Loucy (cell line): Measurements from ENCODE around the gene TBC1D26.

Experiments used
- CTCF ChIP-seq: fragments of 200-600 bp; sonication (generic); conservative IDR thresholded peaks from 2 replicates; pipeline ENCODE4 v1.5.1; 2014; ENCODE audit warnings: mild to moderate bottlenecking, antibody characterized with exemption, low read length
- EZH2phosphoT487 ChIP-seq: fragments of 200-600 bp; IDR thresholded peaks from 2 replicates; pipeline ENCODE4 v1.6.1; 2018; ENCODE audit warnings: antibody characterized with exemption, mild to moderate bottlenecking, moderate library complexity, borderline replicate concordance

GRCh38 chr17:15740570-15741120, 8.6 kb downstream of the TBC1D26 start:
- no peak for TF ChIP-seq CTCF
- TF ChIP-seq EZH2phosphoT487, result no peak
